Measurements from ENCODE around the gene GRK7. TPM values are rescaled to one million over a fixed set of nuclear protein-coding genes. Genes with fewer than 3 reads are reported as not detected.

Gene GRK7
- total RNA-seq, 1 experiment from 2014 or later: not detected

- H4K91ac ChIP-seq (ENCODE audit: insufficient read length, low read depth, low read length): no peak overlapping the region
- H3K18ac ChIP-seq (ENCODE audit: insufficient read length, low read depth, low read length): no peak overlapping the region
- Mint-ChIP-seq H3K4me3 (no peak overlapping the region), H3K9me3 (no peaks in the 10 kb centered on the region; a peak in 1 of 5 replicates), H3K4me1 (peaks cover 24 to 35% of the 10 kb centered on the region in 2 experiments), H3K36me3 (ENCODE audit: insufficient read depth in 1 of 3, low read depth in 3 of 3) (no peaks in the 10 kb centered on the region), H3K27ac (no peak overlapping the region), H3K27me3 (ENCODE audit: low read depth) (peaks cover 31% of the 10 kb centered on the region)
- H2BK20ac ChIP-seq (ENCODE audit: low read depth, low read length, poor library complexity, severe bottlenecking): no peak overlapping the region
- no peaks in the 10 kb centered on the region for H3K79me2 ChIP-seq (ENCODE audit: insufficient read depth, low read length)
- H2AK5ac ChIP-seq (ENCODE audit: insufficient read length, low read length): no peak overlapping the region
- H3K27ac ChIP-seq (ENCODE audit: insufficient read length, low read depth, low read length): no peak overlapping the region
- H2AFZ ChIP-seq (ENCODE audit: low read length): no peak overlapping the region
- no peaks in the 10 kb centered on the region for H3K23me2 ChIP-seq (ENCODE audit: insufficient read length, low read depth, low read length, poor library complexity, severe bottlenecking)
- no peaks in the 10 kb centered on the region for H4K20me1 ChIP-seq (ENCODE audit: control insufficient read depth, insufficient read depth, insufficient read length)
- no peak overlapping the region for H2BK120ac ChIP-seq (ENCODE audit: low read depth, low read length, poor library complexity, severe bottlenecking)
- DNase-seq: peak; percentile 76
- WGBS (ENCODE audit: extremely low coverage, insufficient read length, low lambda C conversion rate): no CpG with 5 or more reads among the region's 8 CpGs
- no peaks in the 10 kb centered on the region for H3K79me1 ChIP-seq (ENCODE audit: insufficient read depth, low read depth, low read length, poor library complexity, severe bottlenecking)
- no peak overlapping the region for H2BK12ac ChIP-seq (ENCODE audit: insufficient read length, low read depth, low read length)
- H4K5ac ChIP-seq (ENCODE audit: insufficient read length, low read depth, low read length): no peak overlapping the region
- no peaks in the 10 kb centered on the region for H3K27me3 ChIP-seq (ENCODE audit: insufficient read depth, low read length)
- H3K56ac ChIP-seq (ENCODE audit: insufficient read length, low read depth, low read length): no peak overlapping the region
- no peak overlapping the region for H3K4me2 ChIP-seq (ENCODE audit: insufficient read depth, insufficient read length, low read length)
- no peak overlapping the region for H3K9ac ChIP-seq (ENCODE audit: extremely low read depth, insufficient read length, low read length)
- no peak overlapping the region for H2BK15ac ChIP-seq (ENCODE audit: low read depth, low read length)
- no peak overlapping the region for H4K8ac ChIP-seq (replicated peaks; ENCODE audit: insufficient read length, low read depth, low read length)
- no peak overlapping the region for H3K4ac ChIP-seq (ENCODE audit: low read depth, low read length)
- TF ChIP-seq CTCF (conservative IDR thresholded peaks at IDR 0.05): peak; percentile 80
- H3K14ac ChIP-seq (ENCODE audit: insufficient read depth, low read length): no peak overlapping the region; the same call in 1 of the 2 replicates
- H3K4me1 ChIP-seq (ENCODE audit: insufficient read depth, low read length): peaks cover 6% of the 10 kb centered on the region; the same call in 1 of the 2 replicates
- H3K23ac ChIP-seq (ENCODE audit: insufficient read length, low read depth, low read length): no peak overlapping the region
- no peaks in the 10 kb centered on the region for H3K9me3 ChIP-seq (ENCODE audit: control insufficient read depth, low read depth, low read length)
- H2BK5ac ChIP-seq (ENCODE audit: insufficient read length, low read length): no peak overlapping the region
- H3T11ph ChIP-seq (ENCODE audit: low read length): no peak overlapping the region
Observed at GRCh38 chr3:141793476-141794260, 30.5 kb downstream of the GRK7 start.
